GM21825 (cell line): Measurements from ENCODE around the gene RAB12.

Experiments used
- ATAC-seq: cut with Tn5 transposase; IDR thresholded peaks from one replicate; pipeline ENCODE4 v1.9.1; 2021; ENCODE audit warnings: mild to moderate bottlenecking, moderate library complexity; ENCODE audit not compliant: unreplicated experiment

RAB12 gene

DNA sequence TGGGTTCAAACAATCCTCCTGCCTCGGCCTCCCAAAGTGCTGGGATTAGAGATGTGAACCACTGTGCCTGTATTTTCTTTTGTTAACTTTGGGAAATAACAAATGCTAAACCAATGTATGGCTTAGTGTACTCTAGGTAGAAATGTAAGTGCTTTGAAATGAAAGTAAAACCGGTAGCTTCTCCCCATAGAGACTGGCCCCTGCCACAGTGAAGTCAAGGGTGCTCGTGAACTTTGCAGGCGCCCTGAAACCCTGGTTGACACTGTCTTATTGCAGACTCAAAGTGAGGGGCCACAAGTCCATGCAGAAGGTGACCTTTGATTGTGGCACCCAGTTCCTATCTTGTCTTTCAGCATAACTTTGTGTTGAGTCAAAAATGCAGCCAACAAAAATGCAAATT is 72.0 kb downstream of the RAB12 start:
- no peak for ATAC-seq

- ATAC-seq: no peak
These were observed 75.3 kb downstream of the RAB12 start for GRCh38 chr18:8684577-8684976.

DNA sequence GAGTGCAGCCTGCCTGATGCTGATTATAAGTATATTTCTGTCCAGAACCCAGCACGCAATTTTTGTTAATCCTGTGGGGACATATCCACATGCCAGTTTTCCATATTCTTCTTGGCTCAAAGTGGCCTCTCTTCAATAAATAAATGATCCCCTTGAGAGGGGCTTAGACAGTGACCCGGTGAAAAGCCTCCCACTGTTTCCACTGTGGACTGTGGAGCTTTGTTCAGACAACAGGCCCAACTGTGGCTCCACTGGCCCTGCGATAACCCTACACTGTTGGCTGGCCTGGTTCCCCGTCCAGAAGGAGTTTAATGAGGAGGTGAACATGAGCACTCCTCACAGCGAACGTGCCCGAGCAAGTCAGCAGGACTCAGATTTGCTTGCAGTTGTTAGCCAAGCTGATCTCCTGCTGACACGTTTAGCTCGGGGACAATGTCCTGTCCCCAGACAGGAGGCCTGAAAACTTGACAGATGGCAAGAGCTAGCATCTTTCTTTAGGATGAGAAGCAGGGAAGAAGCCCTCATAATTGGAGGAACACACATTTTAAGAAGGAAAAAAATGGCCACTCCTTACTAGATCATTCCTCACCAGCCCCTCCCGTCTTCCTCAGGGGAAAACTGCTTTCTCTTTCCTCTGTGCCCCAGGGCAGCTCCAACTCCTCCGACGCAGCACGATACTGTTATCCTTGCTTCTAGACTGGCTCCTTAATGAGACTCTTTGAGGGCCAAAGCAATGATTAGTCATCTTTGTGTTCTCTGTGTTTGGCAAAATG is 76.1 kb downstream of the RAB12 start:
- no peak for ATAC-seq

DNA sequence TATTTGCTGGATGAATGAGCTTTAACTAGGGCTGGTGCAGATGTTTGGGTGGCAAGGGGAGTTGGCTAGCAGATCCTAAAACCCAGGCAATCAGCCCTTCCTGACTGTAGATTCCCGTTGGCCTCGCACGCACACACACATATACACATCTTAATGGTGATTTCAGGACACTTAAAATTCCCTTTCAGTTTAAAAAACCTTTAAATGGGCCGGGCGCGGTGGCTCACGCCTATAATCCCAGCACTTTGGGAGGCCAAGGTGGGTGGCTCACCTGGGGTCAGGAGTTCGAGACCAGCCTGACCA is 76.6 kb downstream of the RAB12 start:
- ATAC-seq: no peak

DNA sequence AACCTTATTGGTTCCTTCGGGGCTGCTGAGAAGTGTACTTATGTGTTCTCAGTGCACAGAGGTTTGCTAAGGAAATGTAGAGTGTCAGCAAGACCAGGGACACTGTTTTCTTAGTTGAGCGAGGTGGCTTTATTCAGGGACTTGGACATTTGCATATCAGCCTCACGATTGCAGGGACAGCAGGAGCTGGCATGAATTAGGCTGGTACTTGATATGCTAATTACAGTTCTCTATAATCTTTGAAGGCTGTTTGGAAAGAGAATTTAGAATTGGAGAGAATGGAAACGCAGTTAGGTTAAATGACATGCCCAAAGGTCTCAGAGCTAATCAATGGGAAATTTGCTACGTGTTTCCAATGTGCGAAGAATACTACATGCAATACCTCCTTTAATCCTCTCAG is 77.4 kb downstream of the RAB12 start:
- ATAC-seq: no peak

DNA sequence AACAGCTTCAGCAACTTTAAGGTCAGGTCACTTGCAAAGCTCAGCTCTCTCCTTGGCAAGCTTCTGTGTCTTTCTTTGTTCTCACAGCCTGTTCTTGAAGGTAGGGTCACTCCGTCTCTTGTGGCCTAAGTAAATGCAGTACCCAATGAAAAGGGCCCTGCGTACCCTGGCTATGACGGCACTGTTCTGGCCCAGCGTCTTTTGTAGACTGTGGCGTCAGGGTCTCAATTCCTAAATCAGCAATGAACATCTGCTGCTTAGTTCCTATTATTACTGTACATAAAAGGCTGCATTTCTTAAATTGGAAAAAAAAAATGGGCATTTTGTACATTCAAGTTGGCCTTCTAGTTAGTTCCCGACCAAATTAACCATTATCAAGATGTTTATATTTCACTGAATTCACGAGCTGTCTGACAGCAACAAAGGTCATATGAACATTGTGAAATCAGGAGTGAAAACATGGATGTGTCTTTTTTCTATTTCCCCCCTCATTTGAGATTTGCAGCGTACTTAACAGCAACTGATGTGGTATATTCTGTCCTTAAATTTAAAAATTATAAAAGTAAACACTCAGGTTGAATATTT is 79.1 kb downstream of the RAB12 start:
- no peak for ATAC-seq

GRCh38 chr18:8688816-8689215 is 79.6 kb downstream of the RAB12 start:
- ATAC-seq: no peak
